ENCODE results near the gene UBC. TPM values are rescaled to one million over a fixed set of nuclear protein-coding genes. Genes with fewer than 3 reads are reported as not detected.
"Not testable (repeated sequence)": the region's sequence is repeated elsewhere in the genome, so short reads cannot be mapped to it uniquely, and the experiment has no call there.

UBC gene
- total RNA-seq, 2 donors from 2014 or later: 955 to 1,030 TPM

DNA sequence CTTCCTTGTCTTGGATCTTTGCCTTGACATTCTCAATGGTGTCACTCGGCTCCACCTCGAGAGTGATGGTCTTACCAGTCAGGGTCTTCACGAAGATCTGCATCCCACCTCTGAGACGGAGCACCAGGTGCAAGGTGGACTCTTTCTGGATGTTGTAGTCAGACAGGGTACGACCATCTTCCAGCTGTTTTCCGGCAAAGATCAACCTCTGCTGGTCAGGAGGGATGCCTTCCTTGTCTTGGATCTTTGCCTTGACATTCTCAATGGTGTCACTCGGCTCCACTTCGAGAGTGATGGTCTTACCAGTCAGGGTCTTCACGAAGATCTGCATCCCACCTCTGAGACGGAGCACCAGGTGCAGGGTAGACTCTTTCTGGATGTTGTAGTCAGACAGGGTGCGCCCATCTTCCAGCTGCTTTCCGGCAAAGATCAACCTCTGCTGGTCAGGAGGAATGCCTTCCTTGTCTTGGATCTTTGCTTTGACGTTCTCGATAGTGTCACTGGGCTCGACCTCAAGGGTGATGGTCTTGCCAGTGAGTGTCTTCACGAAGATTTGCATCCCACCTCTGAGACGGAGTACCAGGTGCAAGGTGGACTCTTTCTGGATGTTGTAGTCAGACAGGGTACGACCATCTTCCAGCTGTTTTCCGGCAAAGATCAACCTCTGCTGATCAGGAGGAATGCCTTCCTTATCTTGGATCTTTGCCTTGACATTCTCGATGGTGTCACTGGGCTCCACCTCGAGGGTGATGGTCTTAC lies 1.7 kb downstream of the UBC start:
- Mint-ChIP-seq H3K4me3 (peak overlapping the region; percentile 96), H3K27ac (peak overlapping the region; percentile 100), H3K36me3 (ENCODE audit: low read depth) (peaks cover 80% of the 10 kb centered on the region), H3K4me1 (peaks cover 45% of the 10 kb centered on the region)
- H3K9me3 Mint-ChIP-seq; H3K27me3 Mint-ChIP-seq; ATAC-seq (replicated peaks): not testable (repeated sequence)

DNA sequence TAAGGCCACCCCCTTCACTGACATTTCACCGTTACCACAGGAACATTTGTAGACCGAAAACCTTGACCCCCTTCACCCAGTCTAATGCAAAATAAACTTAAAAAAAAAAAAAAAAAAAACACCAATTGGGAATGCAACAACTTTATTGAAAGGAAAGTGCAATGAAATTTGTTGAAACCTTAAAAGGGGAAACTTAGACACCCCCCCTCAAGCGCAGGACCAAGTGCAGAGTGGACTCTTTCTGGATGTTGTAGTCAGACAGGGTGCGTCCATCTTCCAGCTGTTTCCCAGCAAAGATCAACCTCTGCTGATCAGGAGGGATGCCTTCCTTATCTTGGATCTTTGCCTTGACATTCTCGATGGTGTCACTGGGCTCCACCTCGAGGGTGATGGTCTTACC lies 2.9 kb downstream of the UBC start:
- H3K27me3 Mint-ChIP-seq; H3K9me3 Mint-ChIP-seq; ATAC-seq (replicated peaks): not testable (repeated sequence)
- peak overlapping the region; percentile 72 for H3K4me3 Mint-ChIP-seq
- peaks cover 72% of the 10 kb centered on the region for H3K36me3 Mint-ChIP-seq (ENCODE audit: low read depth)
- H3K27ac Mint-ChIP-seq: peak overlapping the region; percentile 81
- peaks cover 44% of the 10 kb centered on the region for H3K4me1 Mint-ChIP-seq

DNA sequence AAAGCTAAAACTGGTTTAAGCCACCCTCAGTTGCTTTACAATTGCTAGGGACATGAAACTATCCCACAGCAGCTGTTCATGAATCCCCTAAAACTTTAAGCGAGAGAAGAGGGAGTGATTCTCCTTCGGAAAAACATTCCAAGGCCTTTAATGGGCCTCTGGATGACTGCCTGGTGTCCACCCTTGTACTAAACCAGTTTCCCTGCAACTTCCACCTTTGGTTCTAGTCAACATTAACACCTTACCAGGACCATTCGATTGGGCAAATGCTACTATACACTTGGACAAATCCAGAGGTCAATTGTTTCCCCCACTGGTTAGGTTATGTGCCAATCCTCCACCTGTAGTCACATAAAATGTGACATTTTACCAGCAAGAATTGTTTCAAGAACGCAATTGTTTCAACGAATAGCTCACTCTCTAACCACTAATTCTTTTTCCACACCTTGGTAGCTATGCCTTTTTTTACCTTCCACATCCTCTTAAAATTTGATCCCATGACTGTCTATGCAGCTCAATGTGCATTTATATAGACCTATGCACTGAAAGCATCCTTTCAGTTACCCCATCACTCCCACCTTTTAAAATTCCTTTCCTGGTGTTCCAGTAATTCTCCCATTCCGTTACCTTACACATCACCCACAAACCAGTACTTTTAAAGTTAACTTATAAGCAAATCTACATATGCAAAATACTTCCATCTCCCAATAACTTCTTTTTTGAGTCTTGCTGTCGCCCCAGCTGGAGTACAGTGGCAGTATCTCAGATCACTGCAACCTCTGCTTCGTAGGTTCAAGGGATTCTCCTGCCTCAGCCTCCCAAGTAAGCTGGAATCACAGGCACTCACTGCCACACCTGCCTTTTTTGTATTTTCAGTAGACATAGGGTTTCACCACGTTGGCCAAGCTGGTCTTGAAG lies 3.6 kb downstream of the UBC start:
- H3K36me3 Mint-ChIP-seq (ENCODE audit: low read depth): peaks cover 70% of the 10 kb centered on the region
- peak overlapping the region; percentile 81 for H3K27ac Mint-ChIP-seq
- no peak for ATAC-seq (replicated peaks)
- H3K4me3 Mint-ChIP-seq: peak overlapping the region; percentile 72
- H3K27me3 Mint-ChIP-seq: no peaks in the 10 kb centered on the region
- H3K4me1 Mint-ChIP-seq: peaks cover 45% of the 10 kb centered on the region
- no peaks in the 10 kb centered on the region for H3K9me3 Mint-ChIP-seq

DNA sequence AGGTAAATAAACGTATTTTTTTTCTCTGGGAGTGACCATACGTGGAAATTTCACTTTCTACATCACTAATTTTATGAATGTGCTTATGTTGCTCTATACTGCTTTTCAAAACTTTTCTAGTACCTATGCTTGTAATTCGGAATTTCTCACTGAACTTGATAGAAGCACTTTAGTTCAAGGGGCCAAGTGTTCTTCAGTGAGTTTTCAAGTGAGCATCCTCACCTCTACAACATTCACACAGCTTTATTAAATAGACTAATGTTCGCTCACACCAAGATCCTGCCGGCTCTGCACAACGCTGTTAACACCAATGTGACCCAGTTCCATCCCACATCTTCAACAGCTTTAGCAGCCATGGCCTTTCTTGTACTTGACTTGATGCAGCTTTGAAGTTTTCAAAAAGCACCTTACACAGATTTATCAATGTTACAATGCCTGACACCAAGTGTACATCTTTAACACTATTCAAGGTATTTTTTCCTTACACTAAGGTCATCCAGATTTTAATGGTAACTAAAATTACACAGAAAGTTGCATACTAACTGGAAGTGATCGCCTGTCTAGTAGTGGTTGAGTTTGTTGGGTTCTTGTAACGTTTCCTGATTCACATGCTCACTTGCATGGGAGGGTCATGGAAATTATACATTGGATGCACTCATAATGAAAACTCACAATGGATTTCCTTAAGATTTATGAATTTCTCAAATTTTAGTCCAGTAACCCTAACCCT lies 4.5 kb downstream of the UBC start:
- peaks cover 46% of the 10 kb centered on the region for H3K4me1 Mint-ChIP-seq
- ATAC-seq (replicated peaks): no peak

DNA sequence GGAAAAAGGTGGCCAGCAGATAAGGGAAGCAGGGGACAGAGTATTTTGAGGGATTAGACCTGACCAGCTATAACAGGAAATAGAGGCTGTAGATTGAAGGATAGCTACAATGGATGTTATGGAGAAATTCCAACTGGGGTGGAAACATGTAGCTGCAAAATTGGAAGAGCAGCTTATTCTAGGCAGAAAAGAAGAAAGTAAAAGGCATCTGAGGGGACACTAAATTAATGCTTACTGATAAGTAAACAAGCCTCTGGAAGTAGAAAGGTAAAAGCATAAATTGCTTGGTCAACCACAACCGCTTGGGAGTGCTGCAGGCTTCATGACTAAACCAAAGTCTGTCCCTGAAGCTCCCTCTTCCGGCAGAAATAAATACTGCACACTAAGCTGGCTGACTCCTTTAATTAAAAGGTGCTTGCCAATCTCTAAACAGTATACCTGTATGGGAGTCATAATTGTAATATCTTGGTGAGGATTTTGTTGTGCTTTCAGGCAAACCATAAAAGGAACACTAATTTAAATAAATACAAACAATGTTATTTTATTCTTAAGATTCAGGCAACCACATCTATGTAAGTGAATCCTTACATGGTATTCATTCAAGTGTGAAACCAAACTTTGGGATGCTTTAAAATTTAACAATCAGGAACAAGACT lies 7.7 kb downstream of the UBC start:
- no peaks in the 10 kb centered on the region for H3K27me3 Mint-ChIP-seq
- no peaks in the 10 kb centered on the region for H3K9me3 Mint-ChIP-seq
- ATAC-seq (replicated peaks): peak; percentile 79
- H3K4me3 Mint-ChIP-seq: peak overlapping the region; percentile 9
- peak overlapping the region; percentile 37 for H3K27ac Mint-ChIP-seq
- H3K36me3 Mint-ChIP-seq (ENCODE audit: low read depth): peaks cover 30% of the 10 kb centered on the region
- H3K4me1 Mint-ChIP-seq: peaks cover 26% of the 10 kb centered on the region

More for the DNA sequence above, 4.5 kb downstream of the UBC start:
- H3K9me3 Mint-ChIP-seq: no peaks in the 10 kb centered on the region
- peak overlapping the region; percentile 72 for H3K4me3 Mint-ChIP-seq
- H3K27ac Mint-ChIP-seq: peak overlapping the region; percentile 81
- peaks cover 62% of the 10 kb centered on the region for H3K36me3 Mint-ChIP-seq (ENCODE audit: low read depth)
- no peaks in the 10 kb centered on the region for H3K27me3 Mint-ChIP-seq

DNA sequence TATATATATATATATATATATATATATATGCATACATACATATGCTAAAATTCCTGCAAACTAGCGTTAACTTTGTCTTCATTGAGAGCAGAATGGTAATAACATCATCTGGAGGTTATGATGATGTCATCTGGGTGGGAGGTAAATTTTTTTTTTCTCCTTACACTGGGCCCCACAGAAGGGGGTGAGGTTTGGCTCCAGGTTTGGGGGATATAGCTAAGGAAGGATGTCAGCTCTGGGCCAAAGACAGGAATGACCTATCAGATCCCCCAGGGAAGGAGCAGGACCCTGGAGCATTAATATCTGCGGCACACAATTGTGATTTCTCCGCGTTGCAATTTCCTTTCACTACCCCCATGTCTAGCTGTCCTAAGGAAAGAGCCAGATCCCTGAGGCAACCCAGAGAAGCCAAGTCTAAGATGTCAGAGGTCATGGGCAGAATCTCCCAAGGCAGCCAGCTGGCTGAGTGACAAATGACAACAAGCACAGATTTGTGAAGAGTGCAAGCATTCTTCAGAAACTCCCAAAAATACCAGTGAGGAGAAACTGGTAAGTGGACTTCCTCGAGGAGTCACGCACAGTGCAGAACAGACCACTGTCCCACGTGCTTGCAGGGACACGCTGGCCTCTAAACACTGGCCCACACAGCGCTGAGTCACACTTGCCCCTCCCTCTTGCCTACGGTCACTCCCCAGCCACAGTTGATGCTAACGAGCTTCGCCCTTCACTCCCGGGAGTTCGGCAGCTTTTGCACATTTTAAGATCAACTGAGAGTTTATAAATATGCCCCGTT lies 9.9 kb downstream of the UBC start:
- Mint-ChIP-seq H3K4me1 (peaks cover 9% of the 10 kb centered on the region), H3K27ac (no peak overlapping the region), H3K9me3 (no peaks in the 10 kb centered on the region), H3K36me3 (ENCODE audit: low read depth) (peaks cover 8% of the 10 kb centered on the region), H3K4me3 (no peak overlapping the region), H3K27me3 (no peaks in the 10 kb centered on the region)
- ATAC-seq (replicated peaks): peak; percentile 15

DNA sequence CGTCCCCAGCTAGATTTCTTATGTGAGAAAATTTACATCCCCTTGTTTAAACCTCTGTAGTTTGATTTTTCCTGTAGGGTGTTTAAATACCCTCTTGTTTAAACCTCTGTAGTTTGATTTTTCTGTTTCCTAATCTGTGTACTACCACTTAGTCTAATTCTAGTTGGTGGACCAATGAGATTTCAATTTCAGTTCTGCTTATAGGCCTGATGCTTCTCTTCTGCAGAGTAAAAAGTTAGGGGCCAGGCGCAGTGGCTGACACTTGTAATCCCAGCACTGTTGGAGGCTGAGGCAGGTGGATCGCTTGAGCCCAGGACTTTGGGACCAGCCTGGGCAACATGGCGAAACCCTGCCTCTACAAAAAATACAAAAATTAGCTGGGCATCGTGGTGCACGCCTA lies 11.5 kb downstream of the UBC start:
- H3K9me3 Mint-ChIP-seq: no peaks in the 10 kb centered on the region
- ATAC-seq (replicated peaks): no peak
- no peaks in the 10 kb centered on the region for H3K27me3 Mint-ChIP-seq
- no peak overlapping the region for H3K27ac Mint-ChIP-seq
- H3K4me1 Mint-ChIP-seq: peaks cover 20% of the 10 kb centered on the region
- no peak overlapping the region for H3K4me3 Mint-ChIP-seq
- H3K36me3 Mint-ChIP-seq (ENCODE audit: low read depth): peaks cover 10% of the 10 kb centered on the region

DNA sequence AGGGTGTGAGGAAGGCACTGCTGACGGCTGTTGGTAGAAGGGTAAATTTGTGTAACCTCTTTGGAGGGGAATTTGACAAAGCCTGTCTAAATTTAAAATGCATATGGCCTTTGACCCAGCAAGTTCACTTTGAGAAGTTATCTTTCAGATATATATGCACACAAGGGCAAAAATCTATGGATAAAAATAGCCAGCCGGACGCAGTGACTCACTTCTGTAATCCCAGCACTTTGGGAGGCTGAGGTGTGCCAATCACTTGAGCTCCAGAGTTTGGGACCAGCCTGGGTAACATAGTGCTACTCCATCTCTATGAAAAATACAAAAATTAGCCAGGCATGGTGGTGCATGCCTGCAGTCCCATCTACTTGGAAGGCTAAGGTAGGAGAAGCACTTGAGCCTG lies 13.4 kb downstream of the UBC start:
- Mint-ChIP-seq H3K36me3 (ENCODE audit: low read depth) (peaks cover 13% of the 10 kb centered on the region), H3K27me3 (no peaks in the 10 kb centered on the region), H3K4me3 (no peak overlapping the region), H3K9me3 (no peaks in the 10 kb centered on the region), H3K4me1 (peaks cover 13% of the 10 kb centered on the region), H3K27ac (no peak overlapping the region)
- ATAC-seq (replicated peaks): no peak

DNA sequence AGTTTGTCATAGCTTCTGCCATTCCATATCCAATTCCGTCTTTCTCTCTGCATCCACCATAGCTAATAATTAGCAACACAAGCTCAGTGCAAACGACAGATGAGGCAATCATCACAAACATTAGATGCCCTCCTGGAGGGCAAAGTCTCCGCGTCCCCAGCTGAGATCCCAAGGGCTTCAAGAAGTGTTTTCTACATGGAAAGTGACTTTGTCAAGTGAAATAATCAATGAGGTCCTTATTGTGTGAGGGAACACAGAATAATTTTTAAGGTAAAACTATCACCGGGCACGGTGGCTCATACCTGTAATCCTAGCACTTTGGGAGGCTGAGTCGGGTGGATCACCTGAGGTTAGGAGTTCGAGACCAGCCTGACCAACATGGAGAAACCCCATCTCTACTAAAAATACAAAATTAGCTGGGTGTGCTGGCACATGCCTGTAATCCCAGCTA lies 14.1 kb downstream of the UBC start:
- H3K4me3 Mint-ChIP-seq; H3K27ac Mint-ChIP-seq; H3K9me3 Mint-ChIP-seq; ATAC-seq (replicated peaks); H3K27me3 Mint-ChIP-seq: not testable (repeated sequence)
- Mint-ChIP-seq H3K4me1 (peaks cover 11% of the 10 kb centered on the region), H3K36me3 (ENCODE audit: low read depth) (peaks cover 13% of the 10 kb centered on the region)

DNA sequence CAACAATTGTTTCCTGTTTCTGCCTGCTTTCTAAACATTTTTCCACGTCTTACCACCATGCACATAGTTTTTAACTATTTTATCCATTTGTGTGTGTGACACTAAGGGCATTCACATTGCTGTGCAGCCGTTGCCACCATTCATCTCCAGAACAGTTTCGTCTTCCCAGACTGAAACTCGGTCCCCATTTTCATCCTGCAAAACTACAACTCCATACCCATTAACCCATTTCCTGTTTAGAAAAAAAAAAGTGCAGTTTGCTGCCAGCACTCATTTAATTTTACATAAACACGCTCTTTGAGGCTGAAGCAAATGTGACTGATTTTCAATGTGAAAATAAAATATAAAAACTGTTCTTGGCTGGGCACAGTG lies 15.5 kb downstream of the UBC start:
- Mint-ChIP-seq H3K27me3 (no peaks in the 10 kb centered on the region), H3K9me3 (no peaks in the 10 kb centered on the region), H3K27ac (no peak overlapping the region), H3K36me3 (ENCODE audit: low read depth) (peaks cover 13% of the 10 kb centered on the region), H3K4me1 (peaks cover 11% of the 10 kb centered on the region), H3K4me3 (peak overlapping the region; percentile 62)
- no peak for ATAC-seq (replicated peaks)

DNA sequence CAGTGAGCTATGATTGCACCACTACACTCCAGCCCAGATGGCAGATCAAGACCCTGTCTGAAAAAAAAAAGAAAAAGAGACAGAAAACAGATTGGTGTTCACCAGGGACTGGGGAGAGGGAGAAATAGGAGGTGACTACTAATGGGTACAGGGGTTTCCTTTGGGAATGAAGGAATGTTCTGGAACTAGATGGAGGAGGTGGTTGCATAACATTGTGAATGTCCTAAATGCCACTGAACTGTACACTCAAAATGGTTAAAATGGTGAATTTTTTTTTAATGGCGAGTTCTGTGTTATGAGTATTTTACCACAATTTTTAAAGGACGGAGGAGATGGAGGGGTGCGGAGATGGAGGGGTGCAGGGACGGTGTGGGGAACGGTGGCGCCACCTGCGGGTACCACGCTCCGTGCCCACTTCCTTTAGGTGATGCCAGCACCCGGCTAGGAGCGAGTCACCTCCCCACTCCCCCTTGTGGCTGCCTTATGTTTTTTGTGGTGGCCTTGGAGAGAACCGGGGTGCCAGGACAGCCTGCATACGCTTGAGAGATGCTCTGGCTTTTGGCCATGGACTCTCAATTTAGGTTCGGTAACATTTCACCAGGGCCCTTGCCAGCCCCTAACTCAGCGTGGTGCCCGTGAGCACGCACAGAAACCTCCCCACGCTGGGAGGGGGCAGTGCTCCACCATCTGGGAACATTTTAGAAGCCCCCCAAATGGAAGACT lies 16.1 kb downstream of the UBC start:
- Mint-ChIP-seq H3K27me3 (no peaks in the 10 kb centered on the region), H3K27ac (peak overlapping the region; percentile 6), H3K36me3 (ENCODE audit: low read depth) (peaks cover 13% of the 10 kb centered on the region), H3K9me3 (no peaks in the 10 kb centered on the region), H3K4me1 (peaks cover 11% of the 10 kb centered on the region), H3K4me3 (peak overlapping the region; percentile 62)
- peak; percentile 66 for ATAC-seq (replicated peaks)

DNA sequence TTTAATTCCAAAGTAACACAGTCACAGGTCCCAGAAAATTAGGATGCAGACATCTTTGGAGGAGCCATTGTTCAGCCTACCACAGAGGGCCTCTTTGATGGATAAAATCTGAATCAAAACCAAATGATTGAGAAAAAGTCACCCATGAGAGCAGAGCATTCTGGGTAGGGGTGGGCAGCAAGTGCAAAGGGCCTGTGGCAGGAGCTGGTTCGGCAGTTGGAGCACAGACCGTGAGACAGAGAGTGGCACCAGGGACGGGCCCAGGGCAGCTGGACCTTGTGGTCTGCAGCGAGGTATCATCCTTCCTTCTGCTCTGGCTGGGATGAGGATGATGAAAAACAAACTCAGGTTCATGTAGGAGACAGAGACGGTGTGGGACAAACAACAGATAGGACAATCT lies 18.0 kb downstream of the UBC start:
- ATAC-seq (replicated peaks): no peak
- Mint-ChIP-seq H3K27ac (peak overlapping the region; percentile 6), H3K4me3 (no peak overlapping the region), H3K27me3 (no peaks in the 10 kb centered on the region), H3K4me1 (peaks cover 11% of the 10 kb centered on the region), H3K36me3 (ENCODE audit: low read depth) (peaks cover 13% of the 10 kb centered on the region), H3K9me3 (no peaks in the 10 kb centered on the region)

Measured in activated T-helper 17 cell treated with anti-CD3 and anti-CD28 coated beads, Interleukin-2, amount 50 U/mL, for 72 hours (primary cell).